ENCODE measurements around the gene TCERG1L.

The TCERG1L gene

DNA sequence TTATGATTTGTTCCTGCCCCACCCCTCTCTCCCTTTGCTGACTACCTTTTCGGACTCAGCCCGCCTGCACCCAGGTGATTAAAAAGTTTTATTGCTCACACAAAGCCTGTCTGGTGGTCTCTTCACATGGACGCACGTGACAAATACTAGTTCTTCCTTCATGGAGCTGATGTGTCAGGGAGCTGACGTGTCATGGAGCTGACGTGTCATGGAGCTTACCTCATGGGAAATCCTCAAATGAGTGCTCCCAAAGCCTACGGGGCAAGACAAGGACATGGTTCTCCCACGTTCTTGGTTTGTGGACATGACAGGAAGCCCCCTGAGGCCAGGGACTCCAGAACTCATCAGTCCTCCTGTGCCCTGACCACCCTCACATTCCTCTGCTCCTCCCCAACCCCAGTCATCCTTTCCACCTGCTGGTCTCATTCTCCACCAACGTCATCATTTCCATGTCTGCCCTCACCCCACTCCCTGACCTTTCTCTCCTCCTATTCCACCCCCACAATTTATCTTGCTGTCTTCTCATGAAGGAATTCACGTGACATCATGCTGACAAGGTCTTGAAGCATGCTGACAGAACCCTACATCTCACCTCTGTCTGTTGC, 261.3 kb downstream of the TCERG1L start:
- DNase-seq = no peak

DNA sequence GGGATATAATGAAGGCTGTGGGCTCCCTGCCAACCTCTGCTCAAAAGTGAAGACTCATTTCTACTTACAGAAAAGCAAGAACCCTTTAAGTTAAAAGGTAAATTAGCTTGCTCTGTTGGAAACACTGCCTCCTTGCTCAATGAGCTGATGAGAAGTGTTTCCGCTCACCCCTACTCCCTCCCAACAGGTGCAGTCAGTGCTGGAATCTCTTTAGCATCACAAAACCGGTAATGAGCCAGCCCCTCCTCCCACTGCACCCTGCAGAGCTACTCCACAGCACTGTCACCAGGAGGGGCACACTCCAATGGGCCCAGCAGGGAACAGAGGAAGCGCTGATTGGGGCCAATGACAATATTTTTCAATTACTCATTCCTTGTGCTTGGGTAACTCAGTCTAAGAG, 262.5 kb downstream of the TCERG1L start:
- DNase-seq = no peak

DNA sequence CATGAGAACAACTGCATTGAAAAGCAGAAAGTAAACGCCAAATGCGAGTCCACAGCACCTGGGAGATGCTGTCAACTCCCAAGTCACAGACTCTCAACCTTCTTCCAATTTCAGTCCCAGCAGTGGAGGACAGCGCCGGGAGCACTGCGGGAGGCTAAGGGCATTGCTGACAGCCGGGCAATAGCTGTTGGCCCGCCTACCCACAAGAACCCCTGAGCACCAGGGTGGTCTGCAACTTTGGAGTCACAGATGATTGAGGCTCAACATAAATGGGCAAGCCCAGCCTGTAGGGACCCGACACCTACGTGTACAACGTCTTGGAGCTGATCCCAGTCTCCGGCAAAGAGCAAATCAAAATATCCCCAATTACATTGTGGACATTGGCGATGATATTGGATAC, 262.9 kb downstream of the TCERG1L start:
- no peak for DNase-seq

DNA sequence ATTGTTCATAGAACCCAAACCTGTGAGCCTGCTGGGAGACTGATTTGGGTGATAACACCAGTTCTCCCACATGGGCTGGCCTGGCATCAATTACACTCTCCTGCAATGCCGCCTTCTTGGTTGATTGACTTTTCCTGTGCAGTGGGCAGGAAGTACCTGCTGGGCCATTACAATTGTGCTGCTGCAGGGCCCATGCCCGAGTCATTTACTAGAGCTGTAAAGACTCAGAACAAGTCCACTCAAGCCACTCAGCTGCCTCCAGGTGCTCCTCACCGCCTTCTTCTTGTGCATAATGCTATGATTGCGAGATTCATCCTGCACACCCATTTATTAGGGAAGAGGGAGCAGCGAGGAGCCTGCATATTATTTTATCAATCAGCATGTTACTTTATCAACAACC, 264.0 kb downstream of the TCERG1L start:
- DNase-seq = no peak

DNA sequence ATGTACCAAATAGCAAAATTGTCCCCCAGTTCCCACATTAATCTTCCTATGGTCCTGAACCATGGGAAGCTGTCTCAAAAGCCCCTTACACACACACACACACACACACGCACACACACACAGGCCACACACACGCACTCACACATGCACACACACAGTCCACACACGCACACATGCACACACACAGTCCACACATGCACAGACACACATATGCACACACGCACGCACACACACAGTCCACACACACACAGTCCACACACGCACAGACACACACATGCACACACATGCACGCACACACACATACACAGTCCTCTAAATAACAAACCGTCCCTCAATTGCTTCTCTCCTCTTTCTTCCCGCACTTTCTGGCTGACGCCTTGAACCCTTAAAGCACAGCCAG, 265.3 kb downstream of the TCERG1L start:
- DNase-seq = no peak

DNA sequence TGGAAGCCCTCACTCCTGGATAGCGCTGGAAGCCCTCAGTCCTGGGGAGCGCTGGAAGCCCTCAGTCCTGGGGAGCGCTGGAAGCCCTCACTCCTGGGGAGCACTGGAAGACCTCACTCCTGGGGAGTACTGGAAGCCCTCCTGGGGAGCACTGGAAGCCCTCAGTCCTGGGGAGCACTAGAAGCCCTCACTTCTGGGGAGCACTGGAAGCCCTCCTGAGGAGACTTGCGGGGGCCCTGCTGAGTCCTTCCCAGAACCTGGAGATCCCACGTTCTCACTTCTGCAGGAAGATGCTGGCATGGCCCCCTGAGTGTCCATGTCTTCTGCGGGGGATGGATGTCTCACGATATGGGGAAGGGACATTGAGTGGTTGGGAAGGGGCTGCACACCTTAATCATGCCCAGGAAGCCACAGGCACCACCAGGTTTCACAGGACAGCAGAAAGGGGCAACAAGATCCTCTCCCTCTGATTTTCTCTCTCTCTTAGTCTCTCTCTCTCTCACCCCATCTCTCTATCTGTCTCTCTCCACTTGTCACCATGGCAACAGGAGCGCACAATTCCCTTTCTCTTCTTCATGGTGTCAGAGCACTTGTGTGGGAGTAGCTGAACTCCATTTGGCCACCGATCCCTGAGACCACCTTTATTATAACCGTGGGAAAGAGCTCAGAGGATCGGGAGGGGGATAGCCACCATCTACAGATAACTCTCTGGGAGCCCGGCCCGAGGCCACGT, 267.0 kb downstream of the TCERG1L start:
- no peak for DNase-seq

DNA sequence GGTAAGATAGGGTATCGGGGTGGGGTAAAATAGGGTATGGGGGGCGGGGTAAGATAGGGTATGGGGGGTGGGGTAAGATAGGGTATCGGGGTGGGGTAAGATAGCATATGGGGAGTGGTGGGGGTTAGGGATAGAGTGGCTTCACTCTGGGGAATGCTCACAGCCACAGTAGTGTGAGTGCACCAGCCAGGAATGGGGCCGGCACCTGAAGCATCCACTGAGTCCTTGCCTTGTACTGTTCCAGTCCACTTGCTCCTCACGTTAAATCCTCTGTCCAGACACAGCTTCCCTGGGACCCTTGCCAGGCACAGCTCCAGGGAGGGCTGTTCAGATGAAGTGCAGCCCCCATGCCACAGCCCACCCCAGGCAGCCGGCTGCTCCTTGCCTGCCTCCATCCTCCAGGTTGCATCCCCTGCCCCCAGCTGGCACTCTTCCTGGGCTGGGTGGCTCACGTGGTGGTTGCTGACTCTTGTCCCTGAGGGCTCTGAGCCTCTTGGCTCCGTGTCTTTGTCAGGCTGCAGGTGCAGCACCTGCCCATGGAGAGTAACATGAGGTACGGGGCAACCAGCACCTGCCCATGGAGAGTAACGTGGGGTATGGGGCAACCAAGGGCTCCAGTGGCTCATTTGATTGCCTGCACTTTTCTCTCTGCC, 268.4 kb downstream of the TCERG1L start:
- DNase-seq = no peak
